NB4 (cell line): ENCODE measurements around the gene NCS1.

Experiments used
- DNase-seq: peaks from one replicate; pipeline ENCODE4 v3.0.0; 2010; ENCODE audit warnings: low read depth
- H3K4me3 ChIP-seq: one replicate; pipeline ENCODE4 v1.5.1; 2011; ENCODE audit warnings: mild to moderate bottlenecking, low read depth, low read length, moderate library complexity
- CTCF ChIP-seq: IDR thresholded peaks from one replicate; pipeline ENCODE4 v1.5.1; 2012; ENCODE audit warnings: low read depth, low read length
- MAX ChIP-seq: IDR thresholded peaks from 2 replicates; pipeline ENCODE4 v1.6.1; 2011; ENCODE audit warnings: low read depth, low read length
- MYC ChIP-seq: IDR thresholded peaks from 2 replicates; pipeline ENCODE4 v1.6.1; 2011; ENCODE audit warnings: low read depth, low read length
- POLR2A ChIP-seq: IDR thresholded peaks from 2 replicates; pipeline ENCODE4 v1.6.1; 2011; ENCODE audit warnings: mild to moderate bottlenecking; ENCODE audit not compliant: insufficient read length; ENCODE audit errors: extremely low read depth

Gene NCS1

GRCh38 chr9:130128733-130129431 is 43.3 kb upstream of the NCS1 start:
- H3K4me3 ChIP-seq = peak overlapping the region; percentile 35
- TF ChIP-seq MAX (peak; percentile 30; the same call in 1 of the 2 replicates), POLR2A (no peak), MYC (peak; percentile 23; the same call in 1 of the 2 replicates), CTCF (no peak)
- peak; percentile 88 for DNase-seq

GRCh38 chr9:130129432-130130061 is 42.7 kb upstream of the NCS1 start:
- no peak overlapping the region for H3K4me3 ChIP-seq
- no peak for DNase-seq
- no peak for TF ChIP-seq MYC
- no peak for TF ChIP-seq POLR2A
- TF ChIP-seq MAX = no peak
- TF ChIP-seq CTCF = no peak

- TF ChIP-seq CTCF = no peak
- TF ChIP-seq MAX = no peak
- no peak for TF ChIP-seq POLR2A
- no peak for TF ChIP-seq MYC
- no peak for DNase-seq
- no peak overlapping the region for H3K4me3 ChIP-seq
Measured at GRCh38 chr9:130132746-130133145, 39.5 kb upstream of the NCS1 start.

- H3K4me3 ChIP-seq = no peak overlapping the region
- TF ChIP-seq MYC (no peak), POLR2A (no peak), MAX (no peak), CTCF (no peak)
- DNase-seq = no peak
Measured at GRCh38 chr9:130137081-130137640, 35.0 kb upstream of the NCS1 start.

- DNase-seq = no peak
- no peak overlapping the region for H3K4me3 ChIP-seq
- no peak for TF ChIP-seq MAX
- no peak for TF ChIP-seq POLR2A
Measured at GRCh38 chr9:130137641-130138081, 34.5 kb upstream of the NCS1 start.

- H3K4me3 ChIP-seq = no peak overlapping the region
- TF ChIP-seq CTCF (no peak), MYC (no peak), POLR2A (no peak), MAX (no peak)
- DNase-seq = peak; percentile 24
Measured at GRCh38 chr9:130138171-130138653, 34.0 kb upstream of the NCS1 start.
